Left forelimb (tissue), 1 donor: ENCODE results near the gene SRP72.

Experiments
- DNase-seq: peaks from one replicate; pipeline ENCODE4 v3.0.0-alpha.2; 2018; ENCODE audit warnings: low spot score

Gene SRP72

GRCh38 chr4:56550642-56551041 is 83.2 kb downstream of the SRP72 start:
- DNase-seq: no peak

DNA sequence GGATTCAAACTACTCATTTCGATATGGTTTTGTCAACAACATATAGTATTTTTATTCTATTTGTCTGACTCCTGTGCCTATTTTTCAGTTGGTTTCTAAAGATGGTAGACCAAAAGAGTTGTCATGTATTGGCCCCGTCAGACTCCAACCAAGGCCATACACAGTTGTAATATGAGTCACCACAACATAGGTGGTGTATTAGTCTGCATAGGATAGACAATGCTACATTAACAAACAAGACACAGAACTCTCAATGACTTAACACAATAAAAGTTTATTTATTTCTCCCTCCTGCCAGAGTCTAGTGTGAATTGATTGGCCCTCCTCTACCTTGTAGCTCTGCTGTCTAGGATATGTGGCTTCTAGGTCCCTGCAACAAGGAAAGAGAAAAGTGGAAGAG is 84.1 kb downstream of the SRP72 start:
- no peak for DNase-seq

DNA sequence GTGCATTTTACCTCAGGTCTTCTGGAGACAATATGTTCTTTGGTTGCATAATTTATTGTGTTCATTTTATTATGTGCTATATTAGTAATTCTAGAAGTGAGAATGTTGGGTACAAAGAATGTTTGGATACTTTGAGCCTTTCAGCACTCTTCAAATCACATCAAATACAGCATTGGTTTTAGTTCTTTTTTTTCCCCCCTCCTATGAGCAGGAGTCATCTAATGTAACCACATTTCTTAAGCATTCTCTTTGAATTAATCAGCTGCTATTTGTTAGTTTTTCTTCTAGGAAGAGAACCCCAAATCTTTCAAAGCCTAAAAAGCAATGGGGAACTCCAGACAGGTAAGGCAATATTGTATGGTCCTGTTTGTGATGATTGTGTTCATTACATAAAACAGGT is 84.9 kb downstream of the SRP72 start:
- DNase-seq: no peak
